ENCODE measurements around the gene RHO.

Gene RHO

DNA sequence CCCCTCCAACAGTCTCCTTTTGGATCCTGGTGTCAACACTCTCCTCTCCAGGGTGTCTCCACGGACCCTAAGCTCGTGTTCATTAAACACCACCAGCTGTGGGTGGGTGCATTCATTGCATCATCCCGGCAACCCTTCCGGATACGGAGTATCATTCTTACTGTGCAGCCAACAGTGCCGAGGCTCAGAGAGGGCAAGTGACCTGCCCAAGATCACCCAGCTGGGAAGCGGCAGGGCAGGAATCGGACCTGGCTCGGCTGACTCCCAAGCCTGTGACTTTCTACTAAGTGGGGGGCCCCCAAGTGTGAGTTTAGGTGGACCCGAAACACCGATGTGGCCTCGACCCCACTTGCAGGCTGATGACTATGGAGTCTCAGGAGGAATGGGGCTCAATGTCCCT is 34.9 kb downstream of the RHO start:
- no peak for DNase-seq

DNA sequence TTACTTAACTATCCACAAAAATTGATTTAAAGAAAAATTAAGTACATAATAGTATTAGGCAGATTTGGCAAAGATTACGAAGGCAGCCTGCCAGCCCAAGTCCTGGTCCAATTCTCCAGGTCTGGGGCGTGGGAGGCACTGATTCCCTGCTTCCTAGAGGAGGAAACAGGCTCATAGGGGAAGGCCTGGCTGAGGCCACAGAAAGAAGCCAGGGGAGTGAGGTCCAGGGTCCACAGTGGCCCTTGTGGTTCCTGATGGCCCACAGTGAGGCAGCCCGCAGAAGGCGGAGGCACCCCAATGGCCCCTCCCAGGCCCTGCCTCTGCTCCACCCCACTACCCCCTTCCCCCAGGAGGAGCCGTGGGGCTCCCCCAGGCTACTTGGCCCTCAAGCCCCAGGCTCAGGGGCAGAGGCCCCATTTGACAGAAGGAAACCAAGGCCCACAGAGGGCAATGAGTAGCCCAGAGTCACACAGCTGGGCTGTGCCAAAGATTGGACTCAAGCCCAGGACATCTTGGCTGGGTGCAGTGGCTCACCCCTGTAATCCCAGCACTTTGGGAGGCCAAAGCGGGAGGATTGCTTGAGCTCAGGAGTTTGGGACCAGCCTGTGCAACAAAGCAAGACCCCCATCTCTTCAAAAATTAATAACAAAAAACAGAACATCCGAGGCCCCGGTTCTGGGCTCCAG is 35.6 kb downstream of the RHO start:
- no peak for DNase-seq

- DNase-seq: no peak
Observed at GRCh38 chr3:129564981-129565644, 36.7 kb downstream of the RHO start.

DNA sequence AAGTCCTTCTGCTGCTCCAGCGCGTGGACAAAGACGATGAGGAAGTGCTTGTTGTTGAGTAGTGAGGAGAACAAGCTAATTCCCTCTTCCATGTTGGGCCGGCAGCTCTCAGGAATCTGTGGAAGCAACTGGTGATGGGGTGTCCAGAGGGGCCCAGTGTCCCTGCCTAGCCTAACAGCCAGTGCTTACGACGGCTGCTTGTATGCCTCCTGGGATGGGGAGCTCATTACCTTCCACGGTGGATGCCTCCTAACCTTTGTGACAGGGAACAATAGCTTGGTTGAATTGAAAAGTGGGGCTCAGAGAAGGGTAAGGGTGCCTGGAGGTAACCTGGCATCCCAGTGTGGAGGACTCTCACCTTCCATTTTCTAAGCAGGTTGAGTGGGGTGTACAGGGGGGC is 37.5 kb downstream of the RHO start:
- no peak for DNase-seq

DNA sequence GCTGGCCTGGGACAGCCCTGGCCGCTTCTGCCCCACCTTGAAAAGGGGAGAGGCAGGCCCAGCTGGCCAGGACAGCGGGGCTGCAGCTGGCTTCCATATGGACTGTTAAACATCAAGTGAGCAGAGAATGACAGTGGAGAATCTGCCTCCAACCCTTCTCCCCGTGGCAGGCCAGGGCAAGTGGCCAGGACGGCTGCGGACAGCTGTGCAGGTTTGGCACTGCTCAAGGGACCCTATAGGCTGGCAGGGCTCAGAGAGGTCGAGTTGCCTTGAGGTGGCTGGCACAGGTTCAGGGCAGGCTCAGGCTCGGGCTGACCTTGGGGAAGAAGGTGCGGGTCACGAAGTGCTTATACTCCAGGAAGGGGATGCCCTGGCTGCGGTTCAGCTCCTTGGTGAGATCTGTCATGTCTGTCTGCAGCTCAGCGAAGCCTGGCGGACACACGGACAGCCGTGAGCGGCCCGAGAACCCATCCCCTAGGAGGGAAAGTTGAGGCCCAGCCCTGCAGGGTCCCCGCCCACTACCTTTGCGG is 38.8 kb downstream of the RHO start:
- DNase-seq: no peak

- no peak for DNase-seq
Observed at GRCh38 chr3:129567939-129568338, 39.5 kb downstream of the RHO start.

DNA sequence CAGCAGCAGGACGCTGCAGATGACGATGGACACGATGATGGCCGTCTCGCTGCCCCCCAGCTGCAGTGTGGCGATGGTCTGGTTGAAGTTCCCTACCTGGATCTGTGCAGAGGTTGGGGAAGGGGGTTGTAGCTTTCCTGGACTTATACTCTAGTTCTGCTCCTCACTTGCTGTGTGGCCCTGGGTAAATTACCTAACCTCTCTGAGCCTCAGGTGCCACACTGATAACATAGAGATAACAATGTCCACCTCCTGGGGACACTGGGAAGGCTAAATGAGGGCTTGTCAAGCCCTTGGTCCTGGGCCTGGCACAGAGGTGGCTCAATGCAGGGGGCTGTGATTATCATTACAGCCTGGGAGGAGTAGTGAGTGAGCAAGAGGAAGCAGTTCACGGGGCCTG is 41.4 kb downstream of the RHO start:
- no peak for DNase-seq

- DNase-seq: no peak
Observed at GRCh38 chr3:129571605-129572547, 43.4 kb downstream of the RHO start.

GRCh38 chr3:129572603-129573002 is 44.2 kb downstream of the RHO start:
- no peak for DNase-seq

DNA sequence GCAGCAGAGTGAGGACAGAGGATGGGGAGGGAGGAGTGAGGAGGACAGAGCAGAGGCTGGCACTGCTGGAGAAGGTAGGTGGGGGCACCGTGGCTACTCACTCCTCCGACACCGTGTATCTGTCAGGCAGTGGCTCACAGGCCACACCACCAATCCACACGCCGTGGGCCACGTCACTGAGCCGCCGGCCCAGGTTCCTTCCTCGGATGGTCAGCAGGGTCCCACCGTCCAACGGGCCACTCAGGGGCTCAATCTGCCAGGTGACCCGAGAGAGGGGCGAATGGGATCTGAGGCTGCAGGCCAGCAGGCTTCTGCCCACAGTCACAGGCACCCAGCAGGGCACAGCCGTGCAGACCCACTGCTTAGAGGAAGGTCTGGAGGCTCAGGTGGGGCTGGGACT is 45.1 kb downstream of the RHO start:
- no peak for DNase-seq

- DNase-seq: no peak
Observed at GRCh38 chr3:129574206-129574605, 45.8 kb downstream of the RHO start.

GRCh38 chr3:129575233-129575996 is 47.0 kb downstream of the RHO start:
- no peak for DNase-seq

DNA sequence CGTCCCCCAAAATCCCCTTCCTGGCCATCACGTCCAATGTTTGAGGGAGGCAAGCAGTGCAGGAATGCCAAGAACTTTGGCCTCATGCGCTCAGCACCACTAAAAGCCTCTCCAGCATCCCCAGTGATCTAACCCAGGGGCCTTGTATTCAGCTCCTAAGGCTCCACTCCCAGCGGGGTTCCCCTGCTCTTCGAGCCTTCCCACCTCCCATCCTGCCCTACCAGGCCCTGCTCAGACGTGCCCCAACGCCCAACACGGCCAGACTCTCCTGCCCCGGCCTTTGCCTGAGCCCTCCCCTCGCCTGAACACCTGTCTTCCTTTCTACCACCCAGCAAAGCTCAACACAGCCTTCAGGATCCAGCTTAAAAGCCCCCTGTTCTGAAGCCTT is 47.6 kb downstream of the RHO start:
- DNase-seq: no peak

DNA sequence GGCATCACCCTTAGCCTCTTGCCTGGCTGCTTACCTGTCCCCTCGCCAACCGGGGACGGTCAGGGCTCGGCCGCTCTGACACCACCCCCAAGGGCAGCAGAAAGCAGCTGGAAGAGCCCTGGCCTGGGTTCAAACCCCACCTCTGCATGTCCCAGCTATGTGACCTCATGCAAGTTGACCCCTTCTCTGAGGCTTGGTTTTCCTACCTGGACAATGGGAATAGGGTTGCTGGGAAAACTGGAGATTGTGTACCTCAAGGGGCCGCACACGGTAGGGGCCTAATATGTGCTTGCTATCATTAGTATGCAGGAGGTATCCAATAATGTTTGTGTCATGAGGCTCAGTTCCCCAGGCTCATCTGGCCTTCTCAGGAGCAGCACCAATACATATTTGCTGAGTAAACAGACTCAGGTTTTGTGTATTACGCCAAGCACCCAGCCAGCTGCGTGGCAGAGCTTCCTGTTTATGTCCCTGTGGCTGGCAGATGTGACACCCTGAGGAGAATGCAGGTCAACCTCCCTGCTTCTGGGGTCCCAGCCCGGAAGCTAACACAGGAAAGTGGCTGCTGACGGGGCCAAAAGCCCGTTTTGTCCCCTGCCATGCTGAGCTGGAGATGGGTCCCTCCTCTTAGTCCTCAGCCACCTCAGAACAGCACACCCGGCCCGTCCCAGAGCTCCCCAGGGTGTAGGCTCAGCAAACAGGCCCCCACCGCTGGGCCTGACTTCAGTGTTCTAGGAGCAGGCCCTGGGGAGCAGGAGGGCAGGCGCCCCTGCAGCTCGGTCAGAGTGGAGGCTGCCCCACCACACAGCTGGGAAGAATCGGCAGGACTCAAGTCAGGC is 48.3 kb downstream of the RHO start:
- DNase-seq: peak; percentile 91

- DNase-seq: no peak
Observed at GRCh38 chr3:129577366-129577765, 48.9 kb downstream of the RHO start.

GRCh38 chr3:129577925-129578786 is 49.7 kb downstream of the RHO start:
- no peak for DNase-seq

DNA sequence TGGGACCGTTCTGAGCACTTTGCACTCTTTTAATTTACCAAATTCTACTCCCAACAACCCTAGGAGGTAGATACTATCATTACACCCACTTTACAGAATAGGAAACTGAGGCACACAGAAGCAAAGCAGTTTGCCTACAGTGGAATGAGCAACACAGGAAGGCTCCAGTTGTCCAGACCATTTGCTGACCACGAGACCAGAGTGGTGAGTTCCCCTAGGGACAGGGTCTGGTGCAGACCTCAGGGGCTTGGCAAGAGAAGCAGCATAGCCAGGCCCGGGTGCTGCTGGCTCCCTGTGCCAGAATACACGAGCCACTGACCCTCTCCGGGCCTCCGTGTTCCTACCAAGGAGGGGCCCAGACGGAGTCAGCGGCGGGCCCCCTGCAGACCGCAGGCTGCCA is 51.6 kb downstream of the RHO start:
- no peak for DNase-seq

DNA sequence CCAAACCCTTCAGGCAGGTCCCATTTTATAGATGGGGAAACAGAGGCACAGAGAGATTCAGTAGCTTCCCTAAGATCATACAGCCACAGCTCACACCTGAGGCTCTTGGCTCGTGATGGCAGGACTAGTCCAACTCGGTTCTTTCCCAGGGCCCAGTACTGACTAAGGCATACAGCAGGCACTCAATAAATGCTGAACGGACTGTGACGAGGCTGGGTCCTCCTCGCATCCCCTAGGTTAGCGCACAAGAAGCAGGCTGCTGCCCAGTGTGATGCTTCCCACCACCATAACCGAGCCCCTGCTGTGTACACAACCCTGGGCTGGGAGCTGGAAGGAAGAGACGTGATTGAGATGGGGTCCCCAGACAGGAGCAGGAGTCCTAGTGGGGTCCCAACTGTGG is 53.2 kb downstream of the RHO start:
- no peak for DNase-seq

- DNase-seq: no peak
Observed at GRCh38 chr3:129582799-129583198, 54.4 kb downstream of the RHO start.

DNA sequence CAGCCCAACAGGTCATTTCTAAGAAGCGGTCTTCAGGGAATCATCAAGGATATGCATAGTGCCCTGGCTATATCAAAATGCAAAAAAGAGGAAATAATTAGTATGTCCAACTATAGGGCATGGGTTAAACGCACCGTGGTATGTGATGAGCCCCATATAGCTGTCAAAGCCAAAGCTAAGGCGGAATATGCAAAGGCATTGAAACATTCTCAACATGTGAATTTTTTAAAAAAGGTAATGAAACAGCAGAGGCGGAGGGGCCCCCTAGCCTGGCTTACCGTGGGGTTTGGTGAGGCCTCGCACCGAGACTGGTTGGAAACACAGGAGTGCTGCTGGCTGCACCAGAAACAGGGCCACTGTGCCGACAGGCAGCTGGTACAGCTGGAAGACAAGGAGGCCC is 54.9 kb downstream of the RHO start:
- DNase-seq: no peak

DNA sequence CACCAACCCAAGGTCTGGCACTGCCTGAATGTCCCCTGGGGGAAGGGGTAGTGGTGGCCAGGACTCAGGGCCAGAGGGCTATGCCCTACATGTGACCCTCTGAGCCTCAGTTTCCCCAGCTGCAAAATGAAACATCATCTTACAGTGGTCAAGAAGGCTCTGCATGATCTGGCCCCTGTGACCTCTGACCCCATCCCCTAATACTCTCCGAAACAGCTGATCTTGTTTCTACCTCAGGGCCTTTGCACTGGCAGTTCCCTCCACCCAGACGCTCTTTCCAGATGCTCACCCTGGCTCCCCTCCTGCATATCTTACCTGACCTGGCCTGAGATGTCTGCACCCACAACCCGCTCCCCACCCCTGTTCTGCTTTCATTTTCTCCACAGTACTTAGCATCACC is 56.2 kb downstream of the RHO start:
- DNase-seq: no peak
